Stimulated activated CD8-positive, alpha-beta memory T cell treated with anti-CD3 and anti-CD28 coated beads, Interleukin-15, amount 100 ng/mL, for 1 hour (primary cell): ENCODE data around the gene TM9SF2.

Experiments
- DNase-seq: peaks from one replicate; pipeline ENCODE4 v3.0.0-alpha.2; 2020; ENCODE audit warnings: low read depth

The TM9SF2 gene

DNA sequence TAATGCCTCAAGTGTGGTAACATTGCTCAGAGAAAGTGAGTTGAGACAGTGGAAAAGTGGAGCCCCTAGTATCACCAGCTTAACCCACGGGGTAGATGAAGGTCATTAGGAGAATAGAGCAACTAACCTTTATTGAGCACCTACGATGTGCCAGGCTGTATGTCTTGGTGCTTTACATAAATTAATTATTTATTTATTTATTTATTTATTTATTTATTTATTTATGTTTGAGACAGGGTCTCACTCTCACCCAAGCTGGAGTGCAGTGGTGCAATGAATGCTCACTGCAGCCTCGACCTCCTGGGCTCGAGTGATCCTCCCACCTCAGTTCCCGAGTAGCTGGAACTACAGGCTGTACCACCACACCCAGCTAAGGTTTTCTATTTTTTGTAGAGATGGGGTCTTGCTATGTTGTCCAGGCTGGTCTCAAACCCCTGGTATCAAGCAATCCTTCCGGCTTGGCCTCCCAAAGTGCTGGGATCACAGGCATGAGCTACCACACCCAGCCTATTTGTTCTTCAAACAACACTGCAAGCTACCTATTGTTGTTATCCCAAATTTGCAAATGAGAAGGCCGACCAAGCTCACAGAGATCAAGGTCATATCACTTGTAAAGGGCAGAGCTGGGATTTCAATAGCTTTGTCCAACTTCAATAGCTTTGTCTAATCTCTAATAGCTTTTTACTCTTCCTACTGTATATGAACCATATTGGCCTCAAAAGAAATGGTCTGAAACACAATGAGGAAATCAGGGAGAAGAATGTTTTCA is 79.4 kb downstream of the TM9SF2 start:
- DNase-seq = no peak

DNA sequence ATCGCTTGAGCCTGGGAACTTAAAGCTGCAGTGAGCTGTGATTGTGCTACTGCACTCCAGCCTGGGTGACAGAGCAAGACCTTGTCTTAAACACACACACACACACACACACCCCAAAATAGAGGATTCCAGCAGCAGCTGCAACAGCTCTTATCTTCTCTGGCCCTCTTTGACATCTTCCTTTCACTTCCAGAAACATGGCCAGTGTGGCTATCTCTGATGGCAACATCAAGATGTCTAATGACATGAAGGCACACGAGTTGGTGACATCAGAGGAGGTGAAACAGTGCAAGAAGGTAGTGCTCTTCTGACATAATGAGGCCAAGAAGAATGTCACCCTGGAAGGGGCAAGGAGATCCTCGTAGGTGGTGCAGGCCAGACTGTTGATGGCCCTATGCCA is 81.2 kb downstream of the TM9SF2 start:
- no peak for DNase-seq

DNA sequence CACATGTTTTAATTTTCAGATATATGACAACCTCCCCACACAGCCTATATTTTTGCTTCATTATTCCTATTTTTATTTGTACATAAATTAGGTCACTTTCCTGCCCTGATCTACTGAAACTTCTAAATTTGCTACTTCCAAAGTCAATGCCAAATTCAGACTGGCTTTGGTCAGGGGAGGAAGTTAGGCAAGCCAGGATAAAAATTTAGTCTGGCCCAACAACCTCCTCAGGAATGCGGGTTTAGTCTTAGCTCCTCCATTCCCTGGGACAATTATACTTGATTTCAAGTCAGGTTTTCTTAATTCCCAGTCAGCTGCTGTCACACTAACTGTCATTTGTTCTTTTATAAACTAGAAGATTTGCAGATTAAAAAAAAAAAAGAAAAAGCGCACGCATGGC is 84.3 kb downstream of the TM9SF2 start:
- DNase-seq = no peak

DNA sequence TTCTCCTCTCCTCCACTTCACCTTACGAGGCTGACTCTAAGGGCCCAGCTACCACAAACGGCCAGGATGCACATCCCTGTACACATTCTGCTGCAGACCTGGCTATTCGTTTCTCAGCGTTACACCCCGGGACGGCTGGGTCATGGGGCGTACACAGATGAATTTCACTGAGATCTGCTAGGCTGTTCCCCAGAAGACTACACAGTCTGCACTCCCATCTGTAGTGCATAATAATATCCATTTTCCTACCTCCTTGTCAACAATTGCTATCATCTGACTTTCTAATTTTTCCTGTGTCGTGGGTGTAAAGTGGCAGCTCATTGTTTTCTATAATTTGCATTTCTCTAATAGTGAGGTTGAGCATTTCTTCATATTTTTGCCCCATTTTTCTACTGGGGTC is 85.7 kb downstream of the TM9SF2 start:
- no peak for DNase-seq

DNA sequence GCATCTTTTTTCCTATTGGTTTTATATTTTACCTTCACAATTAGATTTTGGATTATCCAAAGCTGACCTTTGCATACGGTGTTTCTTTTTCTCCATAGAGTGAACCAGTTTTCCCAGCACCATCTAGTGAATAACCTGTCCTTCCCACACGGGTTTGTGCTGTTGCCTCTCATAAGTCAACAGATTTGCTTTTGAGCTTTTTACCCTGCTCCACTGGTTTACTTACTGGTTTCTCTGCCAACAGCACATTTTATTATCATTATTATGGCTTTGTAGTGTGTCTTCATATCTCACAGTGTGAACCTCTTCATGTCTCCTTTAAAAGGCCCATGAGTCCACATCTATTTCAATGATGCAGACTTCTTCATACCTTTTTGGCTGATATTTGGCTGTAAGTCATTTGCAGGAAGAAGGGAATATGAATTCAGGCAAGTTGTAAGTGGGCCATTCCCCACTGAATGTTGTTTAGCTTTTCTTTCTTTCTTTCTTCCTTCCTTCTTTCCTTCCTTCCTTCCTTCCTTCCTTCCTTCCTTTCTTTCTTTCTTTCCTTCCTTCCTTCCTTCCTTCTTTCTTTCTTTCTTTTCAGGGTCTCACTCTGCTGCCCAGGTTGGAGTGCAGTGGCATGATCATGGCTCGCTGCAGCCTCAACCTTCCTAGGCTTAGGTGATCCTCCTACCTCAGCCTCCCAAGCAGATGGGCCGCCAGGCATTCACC is 86.8 kb downstream of the TM9SF2 start:
- no peak for DNase-seq

DNA sequence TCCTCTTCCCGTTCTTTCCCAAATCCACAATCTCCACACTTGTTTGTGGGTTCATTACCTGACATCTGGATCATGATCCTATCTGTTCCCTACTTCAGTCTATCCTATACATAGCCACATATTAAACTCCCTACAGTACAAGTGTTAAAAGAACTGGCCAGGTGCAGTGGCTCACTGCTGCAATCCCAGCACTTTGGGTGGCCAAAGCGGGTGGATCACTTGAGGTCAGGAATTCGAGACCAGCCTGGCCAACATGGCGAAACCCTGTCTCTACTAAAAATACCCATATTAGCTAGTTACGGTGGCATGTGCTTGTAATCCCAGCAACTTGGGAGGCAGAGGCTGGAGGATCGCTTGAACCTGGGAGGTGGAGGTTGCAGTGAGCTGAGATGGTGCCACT is 88.3 kb downstream of the TM9SF2 start:
- DNase-seq = no peak

- no peak for DNase-seq
Observed at GRCh38 chr13:99590519-99591011, 89.3 kb downstream of the TM9SF2 start.

- DNase-seq = no peak
Observed at GRCh38 chr13:99596180-99596579, 94.9 kb downstream of the TM9SF2 start.

DNA sequence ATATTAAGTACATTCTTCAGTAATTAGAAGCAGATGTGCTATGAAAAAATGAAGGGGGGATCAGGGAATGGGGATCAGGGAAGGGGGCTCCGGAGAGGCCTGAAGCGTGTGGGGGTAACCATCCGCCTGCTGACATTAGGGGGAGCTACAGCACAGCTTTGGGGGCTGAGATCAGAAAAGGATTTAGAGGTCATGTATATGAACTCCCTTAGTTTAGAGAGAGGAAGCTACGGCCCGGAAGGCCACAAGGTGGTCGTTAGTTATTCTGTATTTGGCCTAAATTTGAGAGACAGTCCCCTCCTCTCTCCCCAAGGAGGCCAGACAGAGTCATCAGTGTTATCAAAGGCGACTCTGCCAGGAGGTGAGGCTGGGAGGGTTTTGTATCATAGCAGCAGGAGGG is 99.0 kb downstream of the TM9SF2 start:
- no peak for DNase-seq

DNA sequence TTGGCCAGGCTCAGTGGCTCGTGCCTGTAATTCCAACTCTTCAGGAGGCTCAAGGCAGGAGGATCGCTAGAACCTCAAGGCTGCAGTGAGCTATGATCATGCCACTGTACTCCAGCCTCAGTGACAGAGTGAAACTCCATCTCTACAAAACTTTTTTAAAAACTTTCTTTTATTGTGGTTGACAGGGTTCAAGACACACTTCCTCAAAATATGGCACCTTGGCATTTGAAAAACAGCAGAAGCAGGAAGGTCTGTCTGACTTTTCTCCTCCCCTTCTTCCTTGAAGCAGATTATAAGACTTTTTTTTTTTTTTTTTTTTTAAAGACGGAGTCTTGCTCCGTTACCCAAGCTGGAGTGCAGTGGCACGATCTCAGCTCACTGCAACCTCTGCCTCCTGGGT is 100.3 kb downstream of the TM9SF2 start:
- DNase-seq = no peak

GRCh38 chr13:99604636-99605035 is 103.4 kb downstream of the TM9SF2 start:
- no peak for DNase-seq

GRCh38 chr13:99605420-99606323 is 104.4 kb downstream of the TM9SF2 start:
- no peak for DNase-seq

- peak; percentile 85 for DNase-seq
Observed at GRCh38 chr13:99606324-99607066, 105.2 kb downstream of the TM9SF2 start, which contains the start of gene CLYBL. TSS of gene CLYBL (plus strand) at chr13:99606690.

GRCh38 chr13:99608345-99608744 is 107.1 kb downstream of the TM9SF2 start:
- DNase-seq = no peak

- DNase-seq = no peak
Observed at GRCh38 chr13:99610702-99611289, 109.5 kb downstream of the TM9SF2 start.
